Measurements from ENCODE around the gene PTH1R.

- no peak for TF ChIP-seq CTCF (IDR thresholded peaks at IDR 0.05)
- no peak for TF ChIP-seq POLR2AphosphoS5 (IDR thresholded peaks at IDR 0.05)
Observed at GRCh38 chr3:46942076-46942475, 64.6 kb downstream of the PTH1R start.

Data from upper lobe of left lung (tissue), 4 donors.